LNCAP (cell line): Measurements from ENCODE around the gene NTNG2.

Experiments
- TF ChIP-seq, protein P1 (sequence below): fragments of 450-650 bp; IDR thresholded peaks from 2 replicates; pipeline ENCODE4 v1.5.1; 2017; ENCODE audit warnings: mild to moderate bottlenecking

NTNG2 gene

GRCh38 chr9:132224645-132225044 lies 62.8 kb downstream of the NTNG2 start:
- TF ChIP-seq, protein P1, sequence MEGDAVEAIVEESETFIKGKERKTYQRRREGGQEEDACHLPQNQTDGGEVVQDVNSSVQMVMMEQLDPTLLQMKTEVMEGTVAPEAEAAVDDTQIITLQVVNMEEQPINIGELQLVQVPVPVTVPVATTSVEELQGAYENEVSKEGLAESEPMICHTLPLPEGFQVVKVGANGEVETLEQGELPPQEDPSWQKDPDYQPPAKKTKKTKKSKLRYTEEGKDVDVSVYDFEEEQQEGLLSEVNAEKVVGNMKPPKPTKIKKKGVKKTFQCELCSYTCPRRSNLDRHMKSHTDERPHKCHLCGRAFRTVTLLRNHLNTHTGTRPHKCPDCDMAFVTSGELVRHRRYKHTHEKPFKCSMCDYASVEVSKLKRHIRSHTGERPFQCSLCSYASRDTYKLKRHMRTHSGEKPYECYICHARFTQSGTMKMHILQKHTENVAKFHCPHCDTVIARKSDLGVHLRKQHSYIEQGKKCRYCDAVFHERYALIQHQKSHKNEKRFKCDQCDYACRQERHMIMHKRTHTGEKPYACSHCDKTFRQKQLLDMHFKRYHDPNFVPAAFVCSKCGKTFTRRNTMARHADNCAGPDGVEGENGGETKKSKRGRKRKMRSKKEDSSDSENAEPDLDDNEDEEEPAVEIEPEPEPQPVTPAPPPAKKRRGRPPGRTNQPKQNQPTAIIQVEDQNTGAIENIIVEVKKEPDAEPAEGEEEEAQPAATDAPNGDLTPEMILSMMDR: no peak

DNA sequence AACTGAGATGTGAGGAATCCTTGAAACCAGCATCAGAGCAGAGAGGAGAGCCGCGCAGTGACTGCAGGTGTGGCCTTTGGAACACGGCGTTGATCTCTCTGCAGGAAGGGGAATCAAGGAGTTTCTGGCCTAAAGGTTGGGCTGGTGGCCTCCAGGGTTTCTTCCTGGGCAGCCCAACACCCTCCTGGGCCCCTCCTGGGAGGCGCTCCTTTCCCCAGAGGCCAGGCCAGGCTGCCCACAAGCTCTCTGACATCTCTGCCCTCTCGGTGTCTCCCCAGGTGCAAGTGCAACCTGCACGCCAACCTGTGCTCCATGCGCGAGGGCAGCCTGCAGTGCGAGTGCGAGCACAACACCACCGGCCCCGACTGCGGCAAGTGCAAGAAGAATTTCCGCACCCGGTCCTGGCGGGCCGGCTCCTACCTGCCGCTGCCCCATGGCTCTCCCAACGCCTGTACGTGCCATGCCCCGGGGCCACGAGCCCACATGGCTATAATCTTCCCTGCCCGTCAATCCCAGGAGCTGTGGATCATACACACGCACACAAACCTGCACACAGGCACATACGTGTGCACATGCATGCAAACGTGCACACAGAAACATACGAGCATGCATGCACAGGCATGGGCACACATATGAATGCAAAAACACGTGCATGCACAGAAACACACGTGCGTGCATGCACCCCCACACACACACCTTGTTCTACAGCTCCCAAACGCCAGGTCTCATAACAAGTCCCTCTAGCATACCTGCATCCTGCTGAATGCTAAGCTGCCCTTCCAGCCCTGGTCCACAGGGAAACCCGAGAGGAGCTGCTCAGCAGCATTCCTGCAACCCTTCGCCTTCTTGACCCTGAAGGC lies 64.9 kb downstream of the NTNG2 start:
- TF ChIP-seq, protein P1: no peak

DNA sequence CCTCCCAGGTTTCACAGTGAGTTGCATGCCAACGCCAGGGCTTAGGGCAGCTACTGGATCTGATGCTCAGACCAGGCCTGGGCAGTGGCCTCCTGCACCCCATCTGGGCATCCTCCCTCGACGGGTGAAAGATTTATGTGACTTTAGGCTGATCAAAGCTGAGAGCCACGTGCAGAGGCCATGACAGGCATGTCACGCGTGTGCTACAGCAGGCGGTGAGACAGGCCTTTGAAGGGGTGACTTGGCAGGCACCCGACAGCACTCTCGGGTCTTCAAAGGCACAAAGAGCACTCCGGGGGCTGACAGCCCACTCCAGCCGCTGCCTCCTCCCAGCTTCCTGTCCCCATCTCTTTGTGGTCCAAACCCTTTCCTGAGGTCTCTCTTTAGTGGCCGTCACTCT lies 66.2 kb downstream of the NTNG2 start:
- TF ChIP-seq, protein P1: no peak

DNA sequence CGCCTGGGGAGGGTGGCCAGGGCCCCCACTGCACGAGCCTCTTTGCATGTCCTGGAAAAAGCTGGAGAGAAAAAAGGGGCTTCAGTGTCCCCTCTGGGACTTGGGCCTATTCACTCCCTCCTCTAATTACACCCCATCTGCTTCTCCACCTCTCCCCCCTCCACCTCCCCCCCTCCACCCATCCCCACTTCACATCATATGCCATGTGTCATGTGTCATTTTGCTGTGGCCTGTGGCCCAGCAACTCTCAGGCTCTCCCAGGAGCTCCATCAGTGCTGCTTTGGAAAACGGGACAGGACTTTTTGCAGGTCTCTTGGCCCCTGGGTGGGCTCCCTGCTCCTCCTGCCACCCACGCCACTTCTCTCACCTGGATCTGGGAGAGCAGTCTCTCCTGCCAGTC lies 68.7 kb downstream of the NTNG2 start:
- TF ChIP-seq, protein P1: no peak

DNA sequence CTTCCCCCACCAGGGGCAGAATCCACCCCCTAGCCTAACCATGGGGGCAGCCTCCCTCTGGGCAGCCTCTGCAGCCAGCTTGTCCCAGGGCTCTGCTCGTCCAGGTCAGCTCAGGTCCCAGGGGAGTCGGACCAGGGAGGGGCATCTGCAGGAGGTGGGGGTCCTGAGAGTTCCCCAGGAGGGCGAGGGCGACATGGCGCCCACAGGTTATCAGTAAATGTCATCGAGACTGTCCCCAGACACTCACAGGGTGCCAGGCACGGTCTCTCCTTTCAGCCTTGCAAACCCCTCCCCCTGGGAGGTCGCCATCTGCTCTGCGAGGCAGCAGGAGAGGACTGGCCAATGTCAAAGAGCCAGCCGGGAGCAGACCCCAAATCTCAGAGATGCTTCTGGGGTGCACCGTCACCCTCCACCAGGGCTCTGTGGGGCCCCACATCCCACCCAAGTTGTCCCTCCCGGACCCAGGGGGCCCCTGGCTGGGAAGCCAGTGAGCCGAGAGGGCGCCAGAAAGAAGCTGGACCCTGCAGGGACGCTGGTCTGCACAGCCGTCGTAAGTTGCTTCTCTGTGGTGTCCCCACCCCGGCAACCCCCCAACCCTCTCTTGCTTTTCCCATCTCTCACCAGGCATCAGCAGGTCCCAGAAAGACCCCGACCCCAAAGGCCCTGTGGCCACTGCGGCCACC lies 69.3 kb downstream of the NTNG2 start:
- TF ChIP-seq, protein P1: no peak

DNA sequence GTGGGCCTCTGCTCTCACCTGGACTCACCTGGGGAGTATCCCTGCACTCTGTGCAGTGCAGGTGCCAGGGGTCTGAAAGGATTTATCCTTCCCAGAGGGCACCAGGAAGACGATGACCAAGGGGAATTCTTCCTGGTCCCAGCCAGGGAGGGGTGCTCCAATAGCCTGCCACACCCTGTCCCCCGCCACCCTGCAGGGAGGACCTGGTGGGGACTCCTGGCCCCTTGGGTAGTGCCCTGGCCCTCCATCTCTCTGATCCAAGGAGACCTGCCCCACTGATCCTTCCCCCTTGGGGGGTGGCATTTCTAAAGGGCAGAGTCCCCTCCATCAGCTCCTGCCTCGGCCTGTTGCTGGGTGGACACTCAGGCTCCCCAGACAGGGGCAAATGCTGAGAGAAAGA lies 70.7 kb downstream of the NTNG2 start:
- TF ChIP-seq, protein P1: no peak

DNA sequence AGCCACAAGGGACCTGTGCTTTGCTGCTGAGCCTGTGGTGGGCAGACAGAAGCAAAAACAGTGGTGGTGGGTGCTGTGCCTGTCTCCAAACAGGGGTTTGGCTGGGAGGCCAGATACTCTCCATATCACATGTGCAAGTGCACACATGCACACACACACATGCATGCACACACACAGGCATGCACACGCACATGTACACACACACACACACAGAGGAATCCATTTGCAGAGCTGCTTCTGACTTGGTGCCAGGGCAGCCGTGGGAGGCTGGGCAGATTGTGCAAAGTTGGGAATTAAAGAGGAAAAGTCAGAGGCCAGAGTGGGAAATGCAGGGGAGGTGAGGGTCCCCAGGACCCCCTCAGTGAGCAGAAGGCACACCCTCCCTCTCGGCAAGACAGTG lies 71.3 kb downstream of the NTNG2 start:
- TF ChIP-seq, protein P1: no peak
